ENCODE measurements around the gene SELENOP. TPM values are rescaled to one million over a fixed set of nuclear protein-coding genes. Genes with fewer than 3 reads are reported as not detected.

Gene SELENOP, protein sequence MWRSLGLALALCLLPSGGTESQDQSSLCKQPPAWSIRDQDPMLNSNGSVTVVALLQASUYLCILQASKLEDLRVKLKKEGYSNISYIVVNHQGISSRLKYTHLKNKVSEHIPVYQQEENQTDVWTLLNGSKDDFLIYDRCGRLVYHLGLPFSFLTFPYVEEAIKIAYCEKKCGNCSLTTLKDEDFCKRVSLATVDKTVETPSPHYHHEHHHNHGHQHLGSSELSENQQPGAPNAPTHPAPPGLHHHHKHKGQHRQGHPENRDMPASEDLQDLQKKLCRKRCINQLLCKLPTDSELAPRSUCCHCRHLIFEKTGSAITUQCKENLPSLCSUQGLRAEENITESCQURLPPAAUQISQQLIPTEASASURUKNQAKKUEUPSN
- total RNA-seq: 213 TPM
- long read RNA-seq, transcript SELENOP-208 (6 exons, 787 nt): minor isoform, 6 of 236 reads
- long read RNA-seq, transcript SELENOP-202 (3 exons, 799 nt): minor isoform, 13 of 236 reads
- long read RNA-seq, transcript SELENOP-214 (5 exons, 2,243 nt): major isoform, 206 of 236 reads
- long read RNA-seq, partial matches to known transcripts: 4 of 236 reads
- long read RNA-seq, other reads (novel, unspliced or antisense): 7 of 236 reads

DNA sequence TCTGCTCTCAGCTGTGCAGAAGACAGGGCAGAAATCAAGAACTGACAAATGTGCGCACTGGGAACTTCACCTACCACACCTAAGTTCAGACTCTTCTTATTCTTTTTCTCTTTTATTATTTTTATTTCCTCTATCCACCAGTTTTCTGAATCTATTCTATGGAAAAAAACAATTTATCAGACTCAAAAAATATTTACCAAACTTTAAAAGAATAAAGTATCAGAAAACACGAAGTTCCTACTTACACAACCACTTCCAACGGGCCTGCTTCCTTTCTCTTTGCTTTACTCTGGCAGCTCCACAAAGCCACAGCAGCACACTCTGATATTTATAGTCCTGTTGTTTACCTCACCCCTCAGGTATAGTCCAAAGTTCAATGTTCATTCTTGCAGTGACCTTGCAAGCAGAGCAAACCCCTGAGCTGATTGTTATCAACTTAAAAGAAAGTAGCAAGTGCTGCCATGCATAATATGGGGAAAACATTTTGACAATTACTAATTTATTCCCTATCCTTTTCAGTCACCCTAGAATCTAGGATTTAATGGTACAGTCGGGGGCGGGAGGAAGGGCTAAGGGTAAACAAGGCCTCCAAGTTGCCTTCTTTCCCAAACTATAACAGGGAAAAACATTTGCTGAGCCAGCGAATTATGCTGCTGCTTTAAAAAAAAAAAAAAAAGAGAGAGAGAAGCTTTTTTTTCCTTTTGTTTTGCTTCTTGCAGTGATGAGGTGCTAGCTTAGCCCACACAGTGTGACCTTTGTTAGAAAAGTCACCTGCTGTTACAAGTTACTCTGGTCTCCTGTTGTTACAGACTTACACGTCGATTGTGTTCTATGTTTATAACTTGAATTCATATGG lies at the start of gene SELENOP:
TSS of gene SELENOP (minus strand) at position 302 of the 856 bp plus-strand sequence. CDS start 3,539 bp downstream, outside the sequence.
- TF ChIP-seq CTCF (IDR thresholded peaks at IDR 0.05; ENCODE audit: borderline replicate concordance): no peak
- Histone ChIP-seq H3K4me3 (peak within 1 kb of the TSS; percentile 70), H3K4me1 (peaks cover 52% of the 10 kb centered on the region), H3K9me3 (replicated peaks) (no peaks in the 10 kb centered on the region), H3K27me3 (ENCODE audit: low read depth) (no peaks in the 10 kb centered on the region), H3K27ac (replicated peaks) (peak within 1 kb of the TSS; percentile 95), H3K36me3 (peaks cover 11% of the 10 kb centered on the region)
- no peak for DNase-seq
- intact Hi-C loops (cut with micrococcal nuclease): no loop called here

DNA sequence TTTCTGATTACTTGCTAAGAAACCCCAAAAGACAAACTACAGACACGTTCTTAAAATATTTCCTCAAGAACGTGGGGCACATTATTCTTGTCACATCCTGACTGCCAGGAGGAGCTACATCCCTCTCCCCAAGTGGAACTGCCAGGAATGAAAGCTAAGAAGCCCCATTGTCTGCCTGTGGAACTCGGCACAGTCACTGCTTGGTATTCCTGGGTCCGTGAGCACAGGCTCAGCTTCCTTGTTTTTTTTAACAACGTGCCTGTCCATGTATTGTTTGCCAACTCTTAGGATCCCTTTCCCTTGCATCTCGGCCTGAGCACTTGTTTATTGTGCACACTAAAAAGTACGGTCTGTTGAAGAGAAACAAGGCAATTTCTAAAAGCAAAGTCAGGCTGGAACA lies 47.0 kb upstream of the SELENOP start:
- Histone ChIP-seq H3K4me3 (no peak overlapping the region), H3K27me3 (ENCODE audit: low read depth) (no peaks in the 10 kb centered on the region), H3K36me3 (no peaks in the 10 kb centered on the region), H3K9me3 (replicated peaks) (peaks cover 10% of the 10 kb centered on the region), H3K27ac (replicated peaks) (peak overlapping the region; percentile 65), H3K4me1 (peaks cover 21% of the 10 kb centered on the region)
- DNase-seq: no peak
- intact Hi-C loops (cut with micrococcal nuclease): no loop called here
- TF ChIP-seq CTCF (IDR thresholded peaks at IDR 0.05; ENCODE audit: borderline replicate concordance): no peak

DNA sequence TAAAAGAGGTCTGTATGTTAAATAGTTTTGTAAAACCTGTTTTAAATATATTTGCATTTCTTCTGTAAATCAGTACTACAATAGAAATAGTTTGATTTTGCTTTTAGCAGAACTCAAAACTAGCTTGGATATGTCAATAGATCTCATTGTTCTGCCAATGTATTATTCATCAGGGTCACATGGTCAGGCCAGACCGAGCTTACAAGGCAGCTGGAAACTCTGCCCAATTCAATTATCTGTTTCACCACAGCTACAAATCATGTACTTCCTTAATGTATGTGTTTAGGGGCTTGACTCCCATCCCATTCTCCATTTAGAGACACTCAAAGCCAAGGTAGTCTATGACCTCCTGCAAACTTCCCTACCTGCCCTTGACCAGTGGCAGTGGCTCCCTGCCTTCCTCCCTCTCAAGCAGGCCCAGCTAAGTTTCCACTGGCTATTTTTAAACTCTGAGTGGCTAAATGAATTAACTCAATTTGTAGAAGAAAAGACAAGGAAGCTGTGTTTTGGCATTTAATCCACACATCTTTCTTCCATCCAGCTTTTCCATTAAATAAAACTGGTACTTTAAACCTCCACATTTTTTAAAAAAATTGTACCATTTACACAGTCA lies 46.4 kb upstream of the SELENOP start:
- intact Hi-C loops (cut with micrococcal nuclease): no loop called here

GRCh38 chr5:42855811-42856210 lies 44.1 kb upstream of the SELENOP start:
- TF ChIP-seq CTCF (IDR thresholded peaks at IDR 0.05; ENCODE audit: borderline replicate concordance): no peak
- H3K27me3 ChIP-seq (ENCODE audit: low read depth): no peaks in the 10 kb centered on the region
- intact Hi-C loops (cut with micrococcal nuclease): no loop called here
- H3K9me3 ChIP-seq (replicated peaks): peaks cover 2% of the 10 kb centered on the region
- H3K4me1 ChIP-seq: peaks cover 21% of the 10 kb centered on the region
- H3K36me3 ChIP-seq: no peaks in the 10 kb centered on the region
- H3K27ac ChIP-seq (replicated peaks): no peak overlapping the region
- DNase-seq: no peak
- no peak overlapping the region for H3K4me3 ChIP-seq

More for the DNA sequence above, 46.4 kb upstream of the SELENOP start:
- Histone ChIP-seq H3K36me3 (no peaks in the 10 kb centered on the region), H3K9me3 (replicated peaks) (peaks cover 10% of the 10 kb centered on the region), H3K27ac (replicated peaks) (peak overlapping the region; percentile 65), H3K4me3 (no peak overlapping the region), H3K4me1 (peaks cover 21% of the 10 kb centered on the region), H3K27me3 (ENCODE audit: low read depth) (no peaks in the 10 kb centered on the region)
- TF ChIP-seq CTCF (IDR thresholded peaks at IDR 0.05; ENCODE audit: borderline replicate concordance): no peak
- DNase-seq: no peak

GRCh38 chr5:42855386-42855785 lies 43.7 kb upstream of the SELENOP start:
- no peak for TF ChIP-seq CTCF (IDR thresholded peaks at IDR 0.05; ENCODE audit: borderline replicate concordance)
- peaks cover 21% of the 10 kb centered on the region for H3K4me1 ChIP-seq
- no peaks in the 10 kb centered on the region for H3K9me3 ChIP-seq (replicated peaks)
- intact Hi-C loops (cut with micrococcal nuclease): no loop called here
- no peak for DNase-seq
- no peak overlapping the region for H3K27ac ChIP-seq (replicated peaks)
- H3K36me3 ChIP-seq: no peaks in the 10 kb centered on the region
- no peaks in the 10 kb centered on the region for H3K27me3 ChIP-seq (ENCODE audit: low read depth)
- no peak overlapping the region for H3K4me3 ChIP-seq
